SU-DHL-6 (cell line): ENCODE data around the gene PTTG1IP.

ENCODE experiments used
- H2AFZ ChIP-seq: fragments of 200-600 bp; sonication (generic); 2 replicates; pipeline ENCODE4 v1.6.1; 2014; ENCODE audit warnings: low read depth, mild to moderate bottlenecking, moderate library complexity, mixed read lengths, antibody characterized with exemption, low read length; ENCODE audit not compliant: severe bottlenecking
- H3F3A ChIP-seq: fragments of 200-600 bp; shearing (Covaris generic); 2 replicates; pipeline ENCODE4 v1.6.0; 2016; ENCODE audit warnings: antibody characterized with exemption, mild to moderate bottlenecking; ENCODE audit not compliant: insufficient read depth
- H3K27ac ChIP-seq: fragments of 200-600 bp; sonication (generic); 2 replicates; pipeline ENCODE4 v1.5.1; 2016; ENCODE audit warnings: low read depth, mild to moderate bottlenecking, low read length, moderate library complexity, mixed read lengths
- H3K27me3 ChIP-seq: fragments of 200-600 bp; sonication (generic), shearing (Covaris generic); 2 replicates; pipeline ENCODE4 v1.6.0; 2014; ENCODE audit warnings: mild to moderate bottlenecking, low read length
- H3K36me3 ChIP-seq: fragments of 200-600 bp; sonication (generic); 2 replicates; pipeline ENCODE4 v1.6.1; 2014; ENCODE audit warnings: mild to moderate bottlenecking, low read length, mixed read lengths
- H3K4me2 ChIP-seq: fragments of 300-600, 200-600 bp; shearing (Covaris generic), sonication (generic); 2 replicates; pipeline ENCODE4 v1.6.0; 2014; ENCODE audit warnings: low read length, low read depth, mild to moderate bottlenecking; ENCODE audit not compliant: poor library complexity, severe bottlenecking
- H3K4me3 ChIP-seq: fragments of 200-600 bp; sonication (generic); 2 replicates; pipeline ENCODE4 v1.5.1; 2014; ENCODE audit warnings: antibody characterized with exemption, low read length, mild to moderate bottlenecking, mixed read lengths; ENCODE audit not compliant: insufficient read depth, poor library complexity, severe bottlenecking
- H3K79me2 ChIP-seq: fragments of 200-600 bp; sonication (generic); 2 replicates; pipeline ENCODE4 v1.6.1; 2014; ENCODE audit warnings: mild to moderate bottlenecking, low read length, moderate library complexity; ENCODE audit not compliant: insufficient read depth
- H3K9ac ChIP-seq: fragments of 200-600 bp; sonication (generic); 2 replicates; pipeline ENCODE4 v1.7.0; 2014; ENCODE audit warnings: mild to moderate bottlenecking, low read length
- H3K9me2 ChIP-seq: fragments of 200-600 bp; sonication (generic); replicated peaks from 2 replicates; pipeline ENCODE4 v1.6.1; 2014; ENCODE audit warnings: low read length; ENCODE audit not compliant: insufficient read depth
- H3K9me3 ChIP-seq: fragments of 200-600 bp; sonication (generic); 2 replicates; pipeline ENCODE4 v1.6.1; 2014; ENCODE audit warnings: low read length, mixed read lengths; ENCODE audit not compliant: insufficient read depth
- H4K20me1 ChIP-seq: fragments of 200-600 bp; sonication (generic); 2 replicates; pipeline ENCODE4 v1.6.1; 2014; ENCODE audit warnings: low read depth, mild to moderate bottlenecking, antibody characterized with exemption, low read length, moderate library complexity, mixed read lengths
- CTCF ChIP-seq: fragments of 200-600 bp; sonication (generic); IDR thresholded peaks from one replicate; pipeline ENCODE4 v1.5.1; 2017; ENCODE audit warnings: antibody characterized with exemption, mild to moderate bottlenecking, low read length, moderate library complexity; ENCODE audit not compliant: insufficient read depth, poor library complexity, severe bottlenecking
- EZH2phosphoT487 ChIP-seq: fragments of 200-600 bp; sonication (generic), shearing (Covaris generic); conservative IDR thresholded peaks from 2 replicates; pipeline ENCODE4 v1.6.1; 2018; ENCODE audit warnings: mild to moderate bottlenecking, antibody characterized with exemption, low read length, moderate library complexity, mixed read lengths

Gene PTTG1IP

GRCh38 chr21:44802396-44803153 lies 70.9 kb downstream of the PTTG1IP start:
- H3K9me2 ChIP-seq, result no peaks in the 10 kb centered on the region
- peak overlapping the region; percentile 92 for H3K9ac ChIP-seq
- H3K79me2 ChIP-seq, result peaks cover 46% of the 10 kb centered on the region
- H3K4me3 ChIP-seq, result peak overlapping the region; percentile 95
- no peak for TF ChIP-seq EZH2phosphoT487
- no peak for TF ChIP-seq CTCF
- 0 out of 2 replicates have a peak, but pooled peaks cover 10% of the 10 kb centered on the region for H3F3A ChIP-seq
- peak overlapping the region; percentile 81 for H3K4me2 ChIP-seq
- peaks cover 4% of the 10 kb centered on the region; the same call in 1 of the 2 replicates for H3K36me3 ChIP-seq
- H3K27ac ChIP-seq, result peak overlapping the region; percentile 51
- no peaks in the 10 kb centered on the region for H3K27me3 ChIP-seq
- H4K20me1 ChIP-seq, result peaks cover 10% of the 10 kb centered on the region; the same call in 1 of the 2 replicates
- no peaks in the 10 kb centered on the region for H3K9me3 ChIP-seq
- peak overlapping the region; percentile 15 for H2AFZ ChIP-seq

GRCh38 chr21:44801468-44802395 lies 71.8 kb downstream of the PTTG1IP start, which contains the start of gene UBE2G2:
UBE2G2 (minus strand) TSS chr21:44801820; CDS start chr21:44801748, 72 bp downstream.
- H3K36me3 ChIP-seq, result peaks cover 6% of the 10 kb centered on the region; the same call in 1 of the 2 replicates
- H3K4me2 ChIP-seq, result peak within 1 kb of the TSS; percentile 81
- TF ChIP-seq EZH2phosphoT487, result no peak
- TF ChIP-seq CTCF, result no peak
- H3K4me3 ChIP-seq, result peak within 1 kb of the TSS; percentile 95
- H3K79me2 ChIP-seq, result peaks cover 55% of the 10 kb centered on the region
- no peaks in the 10 kb centered on the region for H3K9me2 ChIP-seq
- H2AFZ ChIP-seq, result peak within 1 kb of the TSS; percentile 46
- H3K27me3 ChIP-seq, result no peaks in the 10 kb centered on the region
- H3K9ac ChIP-seq, result peak within 1 kb of the TSS; percentile 92
- H3K27ac ChIP-seq, result peak within 1 kb of the TSS; percentile 56
- H4K20me1 ChIP-seq, result peaks cover 10% of the 10 kb centered on the region; the same call in 1 of the 2 replicates
- no peaks in the 10 kb centered on the region for H3K9me3 ChIP-seq
- 0 out of 2 replicates have a peak, but pooled peaks cover 10% of the 10 kb centered on the region for H3F3A ChIP-seq

GRCh38 chr21:44800971-44801467 lies 72.5 kb downstream of the PTTG1IP start:
- Histone ChIP-seq H4K20me1 (peaks cover 13% of the 10 kb centered on the region; the same call in 1 of the 2 replicates), H3K27ac (peak overlapping the region; percentile 56), H3K36me3 (peaks cover 10% of the 10 kb centered on the region; the same call in 1 of the 2 replicates), H3K79me2 (peaks cover 62% of the 10 kb centered on the region), H3K9me2 (no peaks in the 10 kb centered on the region), H3K9ac (peak overlapping the region; percentile 92), H3F3A (0 out of 2 replicates have a peak, but pooled peaks cover 14% of the 10 kb centered on the region), H3K4me3 (peak overlapping the region; percentile 95), H3K27me3 (no peaks in the 10 kb centered on the region), H3K4me2 (peak overlapping the region; percentile 81), H3K9me3 (no peaks in the 10 kb centered on the region), H2AFZ (peak overlapping the region; percentile 46)
- TF ChIP-seq CTCF (peak; percentile 17), EZH2phosphoT487 (no peak)
